HG03103 (cell line): Measurements from ENCODE around the gene NOXA1.

Experiments
- ATAC-seq: cut with Tn5 transposase; IDR thresholded peaks from one replicate; pipeline ENCODE4 v1.9.1; 2021; ENCODE audit warnings: low read depth; ENCODE audit not compliant: unreplicated experiment

The NOXA1 gene

GRCh38 chr9:137452761-137453642 is 29.8 kb downstream of the NOXA1 start:
- ATAC-seq = no peak

- ATAC-seq = peak; percentile 56
These were observed 30.5 kb downstream of the NOXA1 start for GRCh38 chr9:137453643-137454081.

GRCh38 chr9:137454145-137454596 is 31.0 kb downstream of the NOXA1 start:
- peak; percentile 27 for ATAC-seq

- no peak for ATAC-seq
These were observed 31.6 kb downstream of the NOXA1 start for GRCh38 chr9:137454597-137455358.

GRCh38 chr9:137455359-137455991 is 32.3 kb downstream of the NOXA1 start:
- ATAC-seq = no peak

GRCh38 chr9:137456061-137456863 is 33.1 kb downstream of the NOXA1 start:
- ATAC-seq = no peak

- ATAC-seq = no peak
These were observed 33.7 kb downstream of the NOXA1 start for GRCh38 chr9:137456864-137457405.

GRCh38 chr9:137457406-137458193 is 34.4 kb downstream of the NOXA1 start:
- ATAC-seq = no peak

- peak; percentile 16 for ATAC-seq
These were observed 35.3 kb downstream of the NOXA1 start for GRCh38 chr9:137458194-137459151.

GRCh38 chr9:137459152-137459600 is 36.0 kb downstream of the NOXA1 start, which contains the start of gene NSMF:
TSS of gene NSMF (minus strand) at chr9:137459334. CDS start at chr9:137459102, 232 bp downstream.
- ATAC-seq = peak; percentile 63

- no peak for ATAC-seq
These were observed 36.6 kb downstream of the NOXA1 start for GRCh38 chr9:137459601-137460362.

GRCh38 chr9:137460363-137461315 is 37.4 kb downstream of the NOXA1 start:
- ATAC-seq = no peak

- no peak for ATAC-seq
These were observed 38.1 kb downstream of the NOXA1 start for GRCh38 chr9:137461316-137461662.

GRCh38 chr9:137461663-137462395 is 38.6 kb downstream of the NOXA1 start:
- peak; percentile 43 for ATAC-seq

- ATAC-seq = no peak
These were observed 39.3 kb downstream of the NOXA1 start for GRCh38 chr9:137462396-137462985.
